ENCODE data around the gene MAP3K21.

The MAP3K21 gene

GRCh38 chr1:233386336-233386735 is 58.8 kb downstream of the MAP3K21 start:
- in situ Hi-C loops (cut with HindIII; ENCODE audit: low sequenced_read_pairs), result no loop called here

GRCh38 chr1:233387585-233387984 is 60.1 kb downstream of the MAP3K21 start:
- in situ Hi-C loops (cut with HindIII; ENCODE audit: low sequenced_read_pairs), result no loop called here

- in situ Hi-C loops (cut with HindIII; ENCODE audit: low sequenced_read_pairs), result no loop called here
Observed at GRCh38 chr1:233389169-233389568, 61.6 kb downstream of the MAP3K21 start.

GRCh38 chr1:233389893-233390292 is 62.4 kb downstream of the MAP3K21 start:
- in situ Hi-C loops (cut with HindIII; ENCODE audit: low sequenced_read_pairs), result no loop called here

GRCh38 chr1:233390842-233391737 is 63.6 kb downstream of the MAP3K21 start:
- in situ Hi-C loops (cut with HindIII; ENCODE audit: low sequenced_read_pairs), result no loop called here

GRCh38 chr1:233393084-233393840 is 65.7 kb downstream of the MAP3K21 start:
- in situ Hi-C loops (cut with HindIII; ENCODE audit: low sequenced_read_pairs), result no loop called here

GRCh38 chr1:233393926-233394680 is 66.6 kb downstream of the MAP3K21 start:
- in situ Hi-C loops (cut with HindIII; ENCODE audit: low sequenced_read_pairs), result no loop called here

- in situ Hi-C loops (cut with HindIII; ENCODE audit: low sequenced_read_pairs), result no loop called here
Observed at GRCh38 chr1:233394860-233395717, 67.6 kb downstream of the MAP3K21 start.

GRCh38 chr1:233395863-233396646 is 68.5 kb downstream of the MAP3K21 start:
- in situ Hi-C loops (cut with HindIII; ENCODE audit: low sequenced_read_pairs), result no loop called here

- in situ Hi-C loops (cut with HindIII; ENCODE audit: low sequenced_read_pairs), result no loop called here
Observed at GRCh38 chr1:233406339-233406960, 78.9 kb downstream of the MAP3K21 start.

GRCh38 chr1:233406994-233407631 is 79.6 kb downstream of the MAP3K21 start:
- in situ Hi-C loops (cut with HindIII; ENCODE audit: low sequenced_read_pairs), result no loop called here

GRCh38 chr1:233409540-233409939 is 82.0 kb downstream of the MAP3K21 start:
- in situ Hi-C loops (cut with HindIII; ENCODE audit: low sequenced_read_pairs), result no loop called here

- in situ Hi-C loops (cut with HindIII; ENCODE audit: low sequenced_read_pairs), result no loop called here
Observed at GRCh38 chr1:233410906-233411305, 83.4 kb downstream of the MAP3K21 start.

GRCh38 chr1:233412812-233413211 is 85.3 kb downstream of the MAP3K21 start:
- in situ Hi-C loops (cut with HindIII; ENCODE audit: low sequenced_read_pairs), result no loop called here

- in situ Hi-C loops (cut with HindIII; ENCODE audit: low sequenced_read_pairs), result no loop called here
Observed at GRCh38 chr1:233421293-233421692, 93.8 kb downstream of the MAP3K21 start.

GRCh38 chr1:233424779-233425178 is 97.3 kb downstream of the MAP3K21 start:
- in situ Hi-C loops (cut with HindIII; ENCODE audit: low sequenced_read_pairs), result no loop called here

GRCh38 chr1:233427907-233428306 is 100.4 kb downstream of the MAP3K21 start:
- in situ Hi-C loops (cut with HindIII; ENCODE audit: low sequenced_read_pairs), result no loop called here

- in situ Hi-C loops (cut with HindIII; ENCODE audit: low sequenced_read_pairs), result no loop called here
Observed at GRCh38 chr1:233431753-233432403, 104.4 kb downstream of the MAP3K21 start.
